Ascending aorta (tissue), 2 donors: ENCODE results near the gene ATP11B. TPM values are rescaled to one million over a fixed set of nuclear protein-coding genes. Genes with fewer than 3 reads are reported as not detected.

Experiments used
- DNase-seq, 2 donors: peaks; one replicate each; pipeline ENCODE4 v3.0.0-alpha.2; 2019; ENCODE audit warnings: low spot score in 2 of 2
- H3K27ac ChIP-seq, 2 donors: fragments of 200-600 bp; sonication (generic); one replicate each; pipeline ENCODE4 v1.5.1; 2016 to 2017; ENCODE audit warnings: mild to moderate bottlenecking in 1 of 2
- H3K27me3 ChIP-seq: fragments of 200-600 bp; sonication (generic); one replicate; pipeline ENCODE4 v1.5.1; 2017
- H3K36me3 ChIP-seq, 2 donors: fragments of 200-600 bp; sonication (generic); one replicate each; pipeline ENCODE4 v1.5.1; 2016
- H3K4me1 ChIP-seq, 2 donors: fragments of 200-600 bp; sonication (generic); one replicate each; pipeline ENCODE4 v1.5.1; 2016 to 2017; ENCODE audit warnings: mild to moderate bottlenecking in 1 of 2
- H3K4me3 ChIP-seq, 2 donors: fragments of 200-600 bp; sonication (generic); one replicate each; pipeline ENCODE4 v1.5.1; 2016 to 2017; ENCODE audit warnings: mild to moderate bottlenecking in 1 of 2
- H3K9me3 ChIP-seq, 2 donors: fragments of 200-600 bp; sonication (generic); one replicate each; pipeline ENCODE4 v1.5.1; 2016
- CTCF ChIP-seq, 3 experiments: fragments of 200-600 bp in 2 of 3; fragments of 450-650 bp in 1 of 3; sonication (generic) in 2 of 3; IDR thresholded peaks; one replicate each; pipeline ENCODE4 v1.5.1; 2016 to 2019; ENCODE audit warnings: antibody characterized with exemption in 3 of 3, mild to moderate bottlenecking in 1 of 3, moderate library complexity in 1 of 3
- intact Hi-C: fragments of 100-400 bp; cut with DNase I; formaldehyde crosslinking; loops from one replicate; pipeline ENCODE4 v1.15.1; 2023
- total RNA-seq: library from RNA; depleted of rRNA; stranded (reverse); fragments of >200 nt; gene quantifications from one replicate; pipeline ENCODE4 v1.1.0, GENCODE V29; 2016

ATP11B gene
- total RNA-seq, 1 donor from 2014 or later, result 117 TPM

- H3K9me3 ChIP-seq, result no peaks in the 10 kb centered on the region
- no peak for TF ChIP-seq CTCF (IDR thresholded peaks at IDR 0.05)
- intact Hi-C loops, result no loop called here
Measured at GRCh38 chr3:182787302-182788036, 5.8 kb upstream of the ATP11B start.

GRCh38 chr3:182789371-182789770, 3.9 kb upstream of the ATP11B start:
- no peak overlapping the region for H3K27ac ChIP-seq
- no peak for DNase-seq
- no peaks in the 10 kb centered on the region for H3K27me3 ChIP-seq
- H3K4me3 ChIP-seq, result no peak overlapping the region
- peaks cover 0 to 3% of the 10 kb centered on the region in 2 donors for H3K4me1 ChIP-seq
- TF ChIP-seq CTCF (IDR thresholded peaks at IDR 0.05), result no peak
- H3K36me3 ChIP-seq, result no peaks in the 10 kb centered on the region
- intact Hi-C loops, result no loop called here
- no peaks in the 10 kb centered on the region for H3K9me3 ChIP-seq

More at GRCh38 chr3:182787302-182788036, 5.8 kb upstream of the ATP11B start:
- Histone ChIP-seq H3K36me3 (no peaks in the 10 kb centered on the region), H3K27ac (no peak overlapping the region), H3K4me3 (no peak overlapping the region), H3K27me3 (no peaks in the 10 kb centered on the region), H3K4me1 (peaks cover 0 to 3% of the 10 kb centered on the region in 2 donors)
- DNase-seq, result no peak

- no peak for TF ChIP-seq CTCF (IDR thresholded peaks at IDR 0.05)
- intact Hi-C loops, result loop anchor here (5.0 to 10.0 kb wide), 3 partner anchors 192 to 847 kb away; partner anchors contain the start of genes DCUN1D1, KLHL24 and MCCC1
- no peaks in the 10 kb centered on the region for H3K27me3 ChIP-seq
Measured at GRCh38 chr3:182790612-182791011, 2.7 kb upstream of the ATP11B start.

DNA sequence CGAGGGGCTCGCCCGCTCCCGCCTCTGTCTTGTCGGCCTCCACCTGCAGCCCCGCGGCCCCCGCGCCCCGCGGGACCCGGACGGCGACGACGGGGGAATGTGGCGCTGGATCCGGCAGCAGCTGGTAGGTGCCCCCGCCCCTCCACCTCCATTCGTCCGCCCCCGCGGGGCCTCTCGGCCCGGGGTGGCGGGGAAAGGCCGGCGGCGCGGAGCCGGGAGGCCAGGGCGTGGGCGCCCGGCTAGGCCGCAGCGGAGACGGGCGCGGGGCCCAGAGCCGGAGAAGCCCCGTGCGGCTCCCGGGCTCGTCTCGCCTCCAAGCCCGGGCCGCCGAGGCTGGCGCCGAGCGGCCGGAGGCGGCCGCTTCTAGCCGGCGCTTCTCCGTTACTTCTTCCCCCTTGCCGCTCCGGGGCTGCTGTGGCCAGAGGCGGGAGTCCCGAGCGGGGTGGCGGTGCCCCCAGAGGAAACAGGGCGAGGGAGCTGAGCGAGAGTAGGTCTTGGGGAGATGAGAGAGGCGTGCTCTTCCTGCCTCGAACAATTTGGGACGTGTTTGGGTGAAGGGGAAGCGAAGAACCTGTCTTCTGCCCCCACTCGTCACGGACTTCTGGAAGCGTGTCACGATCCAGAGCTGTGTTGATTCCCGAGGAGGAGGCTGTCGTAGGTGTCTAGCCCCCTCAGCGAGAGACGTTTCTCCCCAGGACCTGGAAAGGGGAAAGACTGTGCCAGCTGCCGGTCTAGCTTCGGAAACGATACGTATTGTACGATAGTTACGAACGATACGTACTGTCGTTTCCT, 555 bp downstream of the ATP11B start:
- TF ChIP-seq CTCF (IDR thresholded peaks at IDR 0.05), result no peak
- no peaks in the 10 kb centered on the region for H3K9me3 ChIP-seq

More at GRCh38 chr3:182790612-182791011, 2.7 kb upstream of the ATP11B start:
- Histone ChIP-seq H3K4me3 (no peak overlapping the region), H3K9me3 (no peaks in the 10 kb centered on the region), H3K4me1 (peaks cover 0 to 14% of the 10 kb centered on the region in 2 donors), H3K36me3 (no peaks in the 10 kb centered on the region), H3K27ac (no peak overlapping the region)
- no peak for DNase-seq

DNA sequence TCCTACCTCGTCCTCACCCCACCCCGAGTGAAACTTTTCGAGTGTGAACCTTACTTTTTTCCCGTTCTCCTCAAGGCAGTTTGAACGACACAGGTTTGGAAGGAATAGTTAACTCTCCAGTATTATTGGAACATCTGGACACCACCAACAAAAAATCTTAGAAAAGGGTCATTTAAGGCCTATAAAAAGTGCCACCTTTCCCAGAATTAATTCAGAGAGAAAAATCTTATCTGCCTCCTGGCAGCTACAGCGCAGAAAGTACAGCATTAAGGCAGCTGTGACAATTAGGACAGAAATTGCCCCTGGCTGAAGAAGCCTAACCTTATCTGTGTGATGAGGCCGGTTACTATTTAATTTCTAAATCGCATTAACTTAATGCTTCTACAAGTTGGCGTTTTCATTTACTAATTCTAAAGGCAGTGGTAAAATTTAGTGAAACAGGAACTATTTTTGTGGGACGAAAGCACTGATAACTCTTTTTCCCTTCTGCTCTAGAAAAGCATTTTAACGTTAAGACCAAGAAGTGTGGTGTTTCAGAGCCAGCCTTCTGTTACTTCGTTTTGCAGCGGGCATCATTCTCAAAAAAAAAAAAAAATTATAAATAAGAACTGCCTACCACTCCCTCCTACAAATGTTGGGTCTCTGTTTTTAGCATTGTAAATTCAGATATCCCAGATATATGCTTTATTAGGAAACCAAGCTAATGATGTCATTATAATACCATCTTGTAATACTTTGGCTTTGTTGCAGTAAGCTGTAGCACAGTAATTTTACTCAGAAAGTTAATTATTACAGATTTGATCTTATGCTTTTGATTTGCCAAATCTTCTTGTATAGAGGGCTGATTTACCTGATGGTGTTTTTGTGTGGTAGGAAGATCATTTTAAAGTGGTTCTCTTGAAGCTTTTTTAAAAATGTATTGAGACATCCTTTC, 1.4 kb downstream of the ATP11B start:
- Histone ChIP-seq H3K27me3 (no peaks in the 10 kb centered on the region), H3K27ac (peak overlapping the region; percentile 85 to 96), H3K4me1 (peaks cover 0 to 18% of the 10 kb centered on the region in 2 donors), H3K9me3 (no peaks in the 10 kb centered on the region), H3K4me3 (peak overlapping the region; percentile 74 to 89), H3K36me3 (no peaks in the 10 kb centered on the region)
- intact Hi-C loops, result loop anchor here (5.0 to 10.0 kb wide), 3 partner anchors 188 to 843 kb away; partner anchors contain the start of genes DCUN1D1, KLHL24 and MCCC1
- DNase-seq, result no peak
- TF ChIP-seq CTCF (IDR thresholded peaks at IDR 0.05), result no peak

More for the DNA sequence above, 555 bp downstream of the ATP11B start:
- DNase-seq, result peak in 1 of 2 donors; percentile 66
- Histone ChIP-seq H3K4me1 (peaks cover 0 to 18% of the 10 kb centered on the region in 2 donors), H3K4me3 (peak overlapping the region; percentile 74 to 89), H3K27me3 (no peaks in the 10 kb centered on the region), H3K27ac (peak overlapping the region; percentile 85 to 96), H3K36me3 (no peaks in the 10 kb centered on the region)
- intact Hi-C loops, result loop anchor here (5.0 to 10.0 kb wide), 3 partner anchors 188 to 843 kb away; partner anchors contain the start of genes DCUN1D1, KLHL24 and MCCC1
